Smooth muscle cell (in vitro differentiated cells): ENCODE results near the gene PTPRS. TPM values are rescaled to one million over a fixed set of nuclear protein-coding genes. Genes with fewer than 3 reads are reported as not detected.

ENCODE experiments used
- DNase-seq: peaks from one replicate; lab custom pipeline; 2025; ENCODE audit not compliant: unreplicated experiment; lab: John Stamatoyannopoulos, UW
- H2AFZ ChIP-seq: fragments of 200-600 bp; sonication (generic); 2 replicates; pipeline ENCODE4 v1.6.0; 2016; ENCODE audit warnings: antibody characterized with exemption, low read depth, mild to moderate bottlenecking
- H3F3A ChIP-seq: fragments of 200-600 bp; sonication (generic); 2 replicates; pipeline ENCODE4 v1.6.0; 2017; ENCODE audit warnings: antibody characterized with exemption, low read depth
- H3K27ac ChIP-seq: fragments of 200-600 bp; sonication (generic); 2 replicates; pipeline ENCODE4 v1.5.1; 2016; ENCODE audit warnings: low read depth, mild to moderate bottlenecking
- H3K27me3 ChIP-seq: fragments of 200-600 bp; sonication (generic); 2 replicates; pipeline ENCODE4 v1.6.1; 2016; ENCODE audit warnings: low read depth, mild to moderate bottlenecking
- H3K36me3 ChIP-seq: fragments of 200-600 bp; sonication (generic); 2 replicates; pipeline ENCODE4 v1.5.1; 2016; ENCODE audit warnings: low read depth
- H3K4me1 ChIP-seq: fragments of 200-600 bp; sonication (generic); 2 replicates; pipeline ENCODE4 v1.5.1; 2016; ENCODE audit warnings: low read depth
- H3K4me2 ChIP-seq: fragments of 200-600 bp; sonication (generic); 2 replicates; pipeline ENCODE4 v1.6.0; 2016; ENCODE audit warnings: mild to moderate bottlenecking
- H3K4me3 ChIP-seq: fragments of 200-600 bp; sonication (generic); 2 replicates; pipeline ENCODE4 v1.5.1; 2016; ENCODE audit warnings: mild to moderate bottlenecking
- H3K79me2 ChIP-seq: fragments of 200-600 bp; sonication (generic); 2 replicates; pipeline ENCODE4 v1.6.0; 2016; ENCODE audit warnings: low read depth, mild to moderate bottlenecking
- H3K9ac ChIP-seq: fragments of 200-600 bp; sonication (generic); 2 replicates; pipeline ENCODE4 v1.6.0; 2016; ENCODE audit warnings: low read depth
- H3K9me3 ChIP-seq: fragments of 200-600 bp; sonication (generic); replicated peaks from 2 replicates; pipeline ENCODE4 v1.5.1; 2016; ENCODE audit warnings: low read depth
- H4K20me1 ChIP-seq: fragments of 200-600 bp; sonication (generic); 2 replicates; pipeline ENCODE4 v1.6.0; 2016; ENCODE audit warnings: low read depth
- CTCF ChIP-seq: fragments of 200-600 bp; sonication (generic); IDR thresholded peaks from 2 replicates; pipeline ENCODE4 v1.5.1; 2017; ENCODE audit warnings: borderline replicate concordance, mild to moderate bottlenecking, antibody characterized with exemption; ENCODE audit not compliant: insufficient read depth, poor library complexity, severe bottlenecking
- WGBS: methylation state at CpG from one replicate; pipeline ENCODE4 v1.1.7; 2016; ENCODE audit warnings: low lambda C conversion rate; 5-methylcytosine and 5-hydroxymethylcytosine counted together
- polyA plus RNA-seq: library from polyadenylated mRNA; unstranded; fragments of >200 nt; fragmentation: Nextera tagmentation; extraction: Ambion mirVana; gene quantifications from 2 replicates; pipeline ENCODE4 v1.2.1, GENCODE V29; 2016
- total RNA-seq: library from RNA; depleted of rRNA; stranded (reverse); fragments of >200 nt; gene quantifications from 2 replicates; pipeline ENCODE4 v1.2.3, GENCODE V29; 2014

PTPRS gene
- total and polyA plus RNA-seq, 2 experiments from 2014 or later = 30.2 to 71.6 TPM

GRCh38 chr19:5342573-5343201 is 2.1 kb upstream of the PTPRS start:
- H3K36me3 ChIP-seq = no peaks in the 10 kb centered on the region
- no peak overlapping the region for H3K9ac ChIP-seq
- H3K79me2 ChIP-seq = no peaks in the 10 kb centered on the region
- H3K27me3 ChIP-seq = peaks cover 21% of the 10 kb centered on the region
- H3K27ac ChIP-seq = no peak overlapping the region
- no peaks in the 10 kb centered on the region for H3F3A ChIP-seq
- WGBS = 77% methylated on average over 12 of the region's 12 CpGs
- H3K4me1 ChIP-seq = peaks cover 9% of the 10 kb centered on the region
- no peak overlapping the region for H3K4me2 ChIP-seq
- no peak for TF ChIP-seq CTCF
- H4K20me1 ChIP-seq = peaks cover 15% of the 10 kb centered on the region
- no peaks in the 10 kb centered on the region for H3K9me3 ChIP-seq
- no peak overlapping the region for H3K4me3 ChIP-seq
- H2AFZ ChIP-seq = no peak overlapping the region
- no peak for DNase-seq

GRCh38 chr19:5341981-5342380 is 1.4 kb upstream of the PTPRS start:
- Histone ChIP-seq H3K27me3 (peaks cover 28% of the 10 kb centered on the region), H2AFZ (no peak overlapping the region), H3K9ac (no peak overlapping the region), H3K27ac (no peak overlapping the region), H3K4me1 (peaks cover 12% of the 10 kb centered on the region), H3K36me3 (no peaks in the 10 kb centered on the region), H4K20me1 (peaks cover 22% of the 10 kb centered on the region), H3K9me3 (no peaks in the 10 kb centered on the region), H3K4me3 (no peak overlapping the region), H3F3A (no peaks in the 10 kb centered on the region), H3K4me2 (no peak overlapping the region), H3K79me2 (no peaks in the 10 kb centered on the region)
- TF ChIP-seq CTCF = no peak
- no peak for DNase-seq
- WGBS = 90% methylated on average over 4 of the region's 4 CpGs

GRCh38 chr19:5341448-5341820 is 822 bp upstream of the PTPRS start:
- H3F3A ChIP-seq = no peaks in the 10 kb centered on the region
- no peak overlapping the region for H3K4me2 ChIP-seq
- WGBS = 92% methylated on average over 13 of the region's 13 CpGs
- H3K9me3 ChIP-seq = no peaks in the 10 kb centered on the region
- TF ChIP-seq CTCF = no peak
- H3K4me3 ChIP-seq = no peak overlapping the region
- DNase-seq = no peak
- no peak overlapping the region for H2AFZ ChIP-seq
- no peak overlapping the region for H3K9ac ChIP-seq
- H4K20me1 ChIP-seq = peaks cover 24% of the 10 kb centered on the region
- peaks cover 12% of the 10 kb centered on the region for H3K4me1 ChIP-seq
- no peak overlapping the region for H3K27ac ChIP-seq
- H3K27me3 ChIP-seq = peaks cover 31% of the 10 kb centered on the region
- H3K36me3 ChIP-seq = no peaks in the 10 kb centered on the region
- no peaks in the 10 kb centered on the region for H3K79me2 ChIP-seq
